Upper lobe of right lung (tissue), 1 donor: ENCODE results near the gene KATNB1. TPM values are rescaled to one million over a fixed set of nuclear protein-coding genes. Genes with fewer than 3 reads are reported as not detected.

Experiments
- ATAC-seq: fragments of 200-7000 bp; cut with Tn5 transposase; one replicate; pipeline ENCODE4 v1.9.1; 2020; ENCODE audit warnings: mild to moderate bottlenecking, moderate library complexity
- DNase-seq: peaks from one replicate; pipeline ENCODE4 v3.0.0-alpha.2; 2020
- H3K27ac ChIP-seq: fragments of 200-600 bp; one replicate; pipeline ENCODE4 v1.8.0; 2022
- H3K27me3 ChIP-seq: fragments of 200-600 bp; one replicate; pipeline ENCODE4 v1.8.0; 2022; ENCODE audit warnings: mild to moderate bottlenecking
- H3K36me3 ChIP-seq: fragments of 200-600 bp; one replicate; pipeline ENCODE4 v1.8.0; 2022
- H3K4me1 ChIP-seq: fragments of 200-600 bp; one replicate; pipeline ENCODE4 v1.8.0; 2022
- H3K4me3 ChIP-seq: fragments of 200-600 bp; one replicate; pipeline ENCODE4 v1.8.0; 2022; ENCODE audit warnings: mild to moderate bottlenecking
- H3K9me3 ChIP-seq: fragments of 200-600 bp; one replicate; pipeline ENCODE4 v1.8.0; 2022
- intact Hi-C: fragments of 100-400 bp; cut with DNase I; formaldehyde crosslinking; loops from one replicate; pipeline ENCODE4 v1.11.0; 2022
- total RNA-seq: library from RNA; stranded (reverse); fragmentation: NEBNext Ultra II Directional; extraction: Animal tissue kit (Norgen Biotek cat#: 25700); gene quantifications from one replicate; pipeline ENCODE4 v1.2.1, GENCODE V29; 2021
- TF ChIP-seq, protein P1 (sequence below): fragments of 200-600 bp; IDR thresholded peaks from one replicate; pipeline ENCODE4 v1.8.0; 2022; ENCODE audit warnings: antibody characterized with exemption
- donor health status: DM: no; HTN: yes; CAD: no; lungs with severe emphysema.

The KATNB1 gene
- total RNA-seq, 1 donor from 2014 or later = 16.6 TPM

DNA sequence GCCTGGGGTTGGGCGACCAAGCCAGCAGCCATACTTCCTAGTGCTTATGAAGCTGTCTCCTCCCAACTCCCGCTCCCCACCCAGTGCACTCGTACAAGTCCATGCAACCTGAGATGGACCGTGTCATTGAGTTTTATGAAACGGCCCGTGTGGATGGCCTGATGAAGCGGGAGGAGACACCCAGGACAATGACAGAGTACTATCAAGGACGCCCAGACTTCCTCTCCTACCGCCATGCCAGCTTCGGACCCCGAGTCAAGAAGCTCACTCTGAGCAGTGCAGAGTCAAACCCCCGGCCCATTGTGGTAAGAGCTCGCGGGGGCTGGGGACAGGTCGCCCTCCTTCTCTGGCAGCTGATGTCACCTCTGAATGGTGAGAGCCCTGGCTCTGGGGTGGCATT lies 11.0 kb upstream of the KATNB1 start:
- intact Hi-C loops = no loop called here
- no peaks in the 10 kb centered on the region for H3K36me3 ChIP-seq
- H3K27ac ChIP-seq = no peak overlapping the region
- no peaks in the 10 kb centered on the region for H3K4me1 ChIP-seq
- no peak overlapping the region for H3K4me3 ChIP-seq
- no peaks in the 10 kb centered on the region for H3K9me3 ChIP-seq
- ATAC-seq (no peak), DNase-seq (no peak)
- TF ChIP-seq, protein P1, sequence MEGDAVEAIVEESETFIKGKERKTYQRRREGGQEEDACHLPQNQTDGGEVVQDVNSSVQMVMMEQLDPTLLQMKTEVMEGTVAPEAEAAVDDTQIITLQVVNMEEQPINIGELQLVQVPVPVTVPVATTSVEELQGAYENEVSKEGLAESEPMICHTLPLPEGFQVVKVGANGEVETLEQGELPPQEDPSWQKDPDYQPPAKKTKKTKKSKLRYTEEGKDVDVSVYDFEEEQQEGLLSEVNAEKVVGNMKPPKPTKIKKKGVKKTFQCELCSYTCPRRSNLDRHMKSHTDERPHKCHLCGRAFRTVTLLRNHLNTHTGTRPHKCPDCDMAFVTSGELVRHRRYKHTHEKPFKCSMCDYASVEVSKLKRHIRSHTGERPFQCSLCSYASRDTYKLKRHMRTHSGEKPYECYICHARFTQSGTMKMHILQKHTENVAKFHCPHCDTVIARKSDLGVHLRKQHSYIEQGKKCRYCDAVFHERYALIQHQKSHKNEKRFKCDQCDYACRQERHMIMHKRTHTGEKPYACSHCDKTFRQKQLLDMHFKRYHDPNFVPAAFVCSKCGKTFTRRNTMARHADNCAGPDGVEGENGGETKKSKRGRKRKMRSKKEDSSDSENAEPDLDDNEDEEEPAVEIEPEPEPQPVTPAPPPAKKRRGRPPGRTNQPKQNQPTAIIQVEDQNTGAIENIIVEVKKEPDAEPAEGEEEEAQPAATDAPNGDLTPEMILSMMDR = no peak
- no peaks in the 10 kb centered on the region for H3K27me3 ChIP-seq

DNA sequence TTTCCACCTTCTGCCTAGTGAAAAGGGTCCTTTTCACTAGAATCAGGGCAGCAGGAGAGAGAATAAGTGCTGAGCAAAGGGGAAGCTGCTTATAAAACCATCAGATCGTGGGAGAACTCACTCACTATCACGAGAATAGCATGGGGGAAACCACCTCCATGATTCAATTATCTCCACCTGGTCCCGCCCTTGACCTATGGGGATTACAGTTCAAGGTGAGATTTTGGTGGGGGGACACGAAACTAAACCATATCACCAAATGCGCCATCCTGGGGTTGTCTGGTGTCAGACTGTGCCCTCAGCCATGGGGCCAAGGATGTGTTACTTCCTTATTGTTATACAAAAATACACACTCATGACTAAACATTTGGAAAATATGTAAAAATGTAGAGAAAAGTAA lies 10.4 kb upstream of the KATNB1 start:
- intact Hi-C loops = no loop called here
- H3K36me3 ChIP-seq = no peaks in the 10 kb centered on the region
- H3K27ac ChIP-seq = no peak overlapping the region
- no peaks in the 10 kb centered on the region for H3K9me3 ChIP-seq
- H3K27me3 ChIP-seq = no peaks in the 10 kb centered on the region
- no peak for DNase-seq
- TF ChIP-seq, protein P1 = no peak
- H3K4me1 ChIP-seq = no peaks in the 10 kb centered on the region
- H3K4me3 ChIP-seq = no peak overlapping the region
- no peak for ATAC-seq

DNA sequence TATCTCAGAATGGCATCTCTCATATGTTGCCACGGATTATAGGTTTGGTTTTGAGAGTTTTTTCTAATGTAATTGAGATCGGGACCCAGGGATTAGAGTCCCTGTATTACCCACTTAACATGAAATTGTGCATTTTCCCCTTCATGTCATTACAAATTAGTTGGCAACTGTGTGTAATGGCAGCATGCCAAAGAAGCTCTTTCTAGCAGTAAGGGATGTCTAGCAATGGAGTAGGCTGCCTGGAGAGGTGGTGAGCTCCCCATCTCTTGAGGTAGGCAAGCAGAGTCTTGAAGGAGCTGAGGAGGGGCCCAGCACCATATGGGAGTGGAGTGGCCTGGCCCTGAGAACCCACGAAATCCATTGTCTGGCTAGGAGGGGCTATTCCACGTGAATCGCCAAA lies 10.0 kb upstream of the KATNB1 start:
- TF ChIP-seq, protein P1 = no peak
- Histone ChIP-seq H3K9me3 (no peaks in the 10 kb centered on the region), H3K36me3 (no peaks in the 10 kb centered on the region), H3K4me1 (no peaks in the 10 kb centered on the region), H3K27ac (no peak overlapping the region), H3K27me3 (no peaks in the 10 kb centered on the region), H3K4me3 (no peak overlapping the region)
- DNase-seq = no peak
- no peak for ATAC-seq
- intact Hi-C loops = no loop called here

DNA sequence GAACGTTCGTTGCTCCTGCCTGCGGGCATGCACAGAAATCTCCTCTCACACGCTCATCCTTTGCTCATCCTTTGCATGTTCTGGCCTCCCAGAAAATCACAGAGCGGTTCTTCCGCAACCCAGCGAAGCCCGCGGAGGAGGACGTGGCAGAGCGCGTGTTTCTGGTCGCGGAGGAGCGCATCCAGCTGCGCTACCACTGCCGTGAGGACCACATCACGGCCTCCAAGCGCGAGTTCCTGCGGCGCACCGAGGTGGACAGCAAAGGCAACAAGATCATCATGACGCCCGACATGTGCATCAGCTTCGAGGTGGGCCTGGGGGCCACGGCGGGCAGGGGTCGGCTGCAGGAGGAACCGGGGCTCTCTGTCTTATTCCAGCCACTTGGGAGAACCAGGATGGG lies 9.6 kb upstream of the KATNB1 start:
- Histone ChIP-seq H3K36me3 (no peaks in the 10 kb centered on the region), H3K9me3 (no peaks in the 10 kb centered on the region), H3K4me1 (no peaks in the 10 kb centered on the region), H3K4me3 (no peak overlapping the region), H3K27me3 (no peaks in the 10 kb centered on the region), H3K27ac (no peak overlapping the region)
- TF ChIP-seq, protein P1 = no peak
- no peak for ATAC-seq
- intact Hi-C loops = no loop called here
- no peak for DNase-seq

DNA sequence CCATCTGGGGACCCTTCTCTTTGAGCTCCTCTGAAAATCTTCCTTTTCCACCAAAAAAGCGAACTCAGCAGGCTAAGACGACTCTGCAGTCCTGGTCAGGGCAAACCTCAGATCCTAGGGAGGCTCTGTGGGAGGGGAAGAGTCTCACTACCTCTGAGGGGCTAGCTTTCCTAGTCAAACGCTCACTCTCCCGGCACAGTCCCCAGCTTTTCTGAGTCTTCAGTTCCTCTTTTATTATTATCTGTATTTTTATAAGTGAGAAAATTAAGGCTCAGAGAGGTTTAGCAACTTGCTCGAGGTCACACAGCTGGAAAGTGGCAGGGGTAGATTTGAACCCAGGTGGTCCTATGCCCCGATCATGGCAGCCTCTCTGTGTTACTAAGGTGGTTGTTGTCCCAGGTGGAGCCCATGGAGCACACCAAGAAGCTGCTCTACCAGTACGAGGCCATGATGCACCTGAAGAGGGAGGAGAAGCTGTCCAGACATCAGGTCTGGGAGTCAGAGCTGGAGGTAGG lies 9.1 kb upstream of the KATNB1 start:
- DNase-seq (no peak), ATAC-seq (no peak)
- Histone ChIP-seq H3K27ac (no peak overlapping the region), H3K4me3 (no peak overlapping the region), H3K36me3 (no peaks in the 10 kb centered on the region), H3K4me1 (no peaks in the 10 kb centered on the region), H3K27me3 (no peaks in the 10 kb centered on the region), H3K9me3 (no peaks in the 10 kb centered on the region)
- intact Hi-C loops = no loop called here
- TF ChIP-seq, protein P1 = no peak

DNA sequence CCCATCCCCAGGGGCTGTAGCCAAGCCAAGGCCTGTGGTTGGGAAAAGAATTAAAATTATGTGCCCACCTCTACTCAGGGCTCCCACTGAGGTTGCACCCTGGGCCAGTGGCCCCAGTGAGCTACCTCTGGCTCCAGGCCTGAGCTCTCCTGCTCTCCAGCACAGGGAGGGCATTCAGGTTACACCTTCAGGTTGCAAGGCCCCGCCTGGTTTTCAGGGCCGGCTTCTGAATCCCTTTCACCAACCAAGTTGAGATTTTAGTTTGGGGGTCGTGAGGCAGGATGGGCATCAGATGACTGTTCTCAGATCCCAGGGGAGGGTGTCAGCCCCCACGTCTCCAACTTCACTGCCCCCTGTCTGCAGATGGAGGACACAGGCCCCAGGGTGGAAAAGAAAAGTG lies 8.0 kb upstream of the KATNB1 start:
- TF ChIP-seq, protein P1 = no peak
- Histone ChIP-seq H3K27me3 (no peaks in the 10 kb centered on the region), H3K36me3 (no peaks in the 10 kb centered on the region), H3K27ac (no peak overlapping the region), H3K4me1 (no peaks in the 10 kb centered on the region), H3K4me3 (no peak overlapping the region), H3K9me3 (no peaks in the 10 kb centered on the region)
- intact Hi-C loops = no loop called here
- no peak for ATAC-seq
- DNase-seq = peak; percentile 36
